HepG2 (cell line): ENCODE results near the gene SPTBN4. TPM values are rescaled to one million over a fixed set of nuclear protein-coding genes. Genes with fewer than 3 reads are reported as not detected.

ENCODE experiments used
- DMAP1 ChIP-seq: IDR thresholded peaks from 2 replicates; pipeline ENCODE4 v1.6.1; 2016
- FOSL2 ChIP-seq: sonication (generic); formaldehyde crosslinking; IDR thresholded peaks from 2 replicates; pipeline ENCODE4 v1.4.0; 2020; ENCODE audit warnings: missing genetic modification reagents
- HNRNPL ChIP-seq: fragments of 200-400 bp; formaldehyde crosslinking; IDR thresholded peaks from 2 replicates; pipeline ENCODE4 v1.6.1; 2017; ENCODE audit warnings: mild to moderate bottlenecking, low read depth, low read length
- ISX ChIP-seq: sonication (generic); formaldehyde crosslinking; conservative IDR thresholded peaks from 2 replicates; pipeline ENCODE4 v1.5.0; 2020; ENCODE audit warnings: missing genetic modification reagents
- POLR2AphosphoS5 ChIP-seq: IDR thresholded peaks from 2 replicates; pipeline ENCODE4 v1.6.1; 2012; ENCODE audit warnings: low read depth, low read length
- RXRA ChIP-seq: sonication (generic); formaldehyde crosslinking; IDR thresholded peaks from 2 replicates; pipeline ENCODE4 v1.5.1; 2020; ENCODE audit warnings: missing genetic modification reagents
- SOX6 ChIP-seq, 2 experiments: fragments of 450-650 bp in 1 of 2; sonication (generic) in 1 of 2; formaldehyde crosslinking in 1 of 2; IDR thresholded peaks; 2 replicates each; pipeline versions ENCODE4 v1.4.0 to v1.6.1; 2017 to 2020; ENCODE audit warnings: antibody characterized with exemption in 1 of 2, mild to moderate bottlenecking in 1 of 2, missing genetic modification reagents in 1 of 2
- SP2 ChIP-seq: sonication (generic); formaldehyde crosslinking; IDR thresholded peaks from 2 replicates; pipeline ENCODE4 v1.5.1; 2020; ENCODE audit warnings: mild to moderate bottlenecking, missing genetic modification reagents
- SUZ12 ChIP-seq: fragments of 150-350 bp; IDR thresholded peaks from 2 replicates; pipeline ENCODE4 v1.6.1; 2014; ENCODE audit warnings: low read depth, low read length
- ZKSCAN5 ChIP-seq: sonication (generic); formaldehyde crosslinking; IDR thresholded peaks from 2 replicates; pipeline ENCODE4 v1.5.1; 2020; ENCODE audit warnings: mild to moderate bottlenecking, missing genetic modification reagents
- ZNF12 ChIP-seq: sonication (generic); formaldehyde crosslinking; IDR thresholded peaks from 2 replicates; pipeline ENCODE4 v1.5.0; 2020; ENCODE audit warnings: missing genetic modification reagents
- ZNF333 ChIP-seq: sonication (generic); formaldehyde crosslinking; IDR thresholded peaks from 2 replicates; pipeline ENCODE4 v1.4.0; 2020; ENCODE audit warnings: mild to moderate bottlenecking, missing genetic modification reagents, borderline replicate concordance
- ZNF33B ChIP-seq: sonication (generic); formaldehyde crosslinking; IDR thresholded peaks from 2 replicates; pipeline ENCODE4 v1.5.1; 2020; ENCODE audit warnings: mild to moderate bottlenecking, missing genetic modification reagents
- ZSCAN30 ChIP-seq: sonication (generic); formaldehyde crosslinking; IDR thresholded peaks from 2 replicates; pipeline ENCODE4 v1.5.0; 2020; ENCODE audit warnings: mild to moderate bottlenecking, missing genetic modification reagents
- ZSCAN31 ChIP-seq: sonication (generic); formaldehyde crosslinking; IDR thresholded peaks from 2 replicates; pipeline ENCODE4 v1.5.0; 2020; ENCODE audit warnings: low read depth, mild to moderate bottlenecking, missing genetic modification reagents
- polyA plus RNA-seq, 8 experiments: library from polyadenylated mRNA; depleted of rRNA in 3 of 8; stranded (reverse) in 7 of 8; unstranded in 1 of 8; fragments of >200 nt; fragmentation: Illumina TruSeq in 4 of 8; extraction: Trizol in 4 of 8; gene quantifications; 2 replicates each; pipeline versions ENCODE4 v1.2.1 to v1.2.3, GENCODE V29; 2011 to 2016; ENCODE audit warnings: low read depth in 4 of 8, missing spikeins in 1 of 8, mixed read lengths in 1 of 8; ENCODE audit not compliant: insufficient read depth in 1 of 8
- total RNA-seq, 5 experiments: library from RNA; depleted of rRNA; stranded (reverse); fragments of >200 nt; fragmentation: Illumina TruSeq; extraction: Trizol; gene quantifications; 2 replicates each; pipeline ENCODE4 v1.2.3, GENCODE V29; 2016; ENCODE audit warnings: low read depth in 1 of 5
- TF ChIP-seq, protein P1 (sequence below): sonication (generic); formaldehyde crosslinking; IDR thresholded peaks from 2 replicates; pipeline ENCODE4 v1.5.0; 2020; ENCODE audit warnings: mild to moderate bottlenecking, missing genetic modification reagents
- TF ChIP-seq, protein P2 (sequence below), 2 experiments: sonication (generic) in 1 of 2; formaldehyde crosslinking in 1 of 2; IDR thresholded peaks; 2 replicates each; pipeline versions ENCODE4 v1.5.1 to v1.6.1; 2011 to 2020; ENCODE audit warnings: borderline replicate concordance in 1 of 2, low read depth in 1 of 2, low read length in 1 of 2, mild to moderate bottlenecking in 1 of 2, missing genetic modification reagents in 1 of 2, moderate library complexity in 1 of 2
- TF ChIP-seq, protein P3 (sequence below): IDR thresholded peaks from 2 replicates; pipeline ENCODE4 v1.6.1; 2016; ENCODE audit warnings: mild to moderate bottlenecking, missing biosample characterization, missing genetic modification reagents
- TF ChIP-seq, protein P4 (sequence below): sonication (generic); formaldehyde crosslinking; IDR thresholded peaks from 2 replicates; pipeline ENCODE4 v1.9.0; 2021; ENCODE audit warnings: missing genetic modification reagents, borderline replicate concordance
- TF ChIP-seq, protein P5 (sequence below): sonication (generic); formaldehyde crosslinking; IDR thresholded peaks from 2 replicates; pipeline ENCODE4 v1.5.0; 2020; ENCODE audit warnings: missing genetic modification reagents

Gene SPTBN4
- total and polyA plus RNA-seq, 2 of the 13 experiments (the other 11 are each of a cell fraction or from before 2014, with no cell fraction given): 0.11 TPM

DNA sequence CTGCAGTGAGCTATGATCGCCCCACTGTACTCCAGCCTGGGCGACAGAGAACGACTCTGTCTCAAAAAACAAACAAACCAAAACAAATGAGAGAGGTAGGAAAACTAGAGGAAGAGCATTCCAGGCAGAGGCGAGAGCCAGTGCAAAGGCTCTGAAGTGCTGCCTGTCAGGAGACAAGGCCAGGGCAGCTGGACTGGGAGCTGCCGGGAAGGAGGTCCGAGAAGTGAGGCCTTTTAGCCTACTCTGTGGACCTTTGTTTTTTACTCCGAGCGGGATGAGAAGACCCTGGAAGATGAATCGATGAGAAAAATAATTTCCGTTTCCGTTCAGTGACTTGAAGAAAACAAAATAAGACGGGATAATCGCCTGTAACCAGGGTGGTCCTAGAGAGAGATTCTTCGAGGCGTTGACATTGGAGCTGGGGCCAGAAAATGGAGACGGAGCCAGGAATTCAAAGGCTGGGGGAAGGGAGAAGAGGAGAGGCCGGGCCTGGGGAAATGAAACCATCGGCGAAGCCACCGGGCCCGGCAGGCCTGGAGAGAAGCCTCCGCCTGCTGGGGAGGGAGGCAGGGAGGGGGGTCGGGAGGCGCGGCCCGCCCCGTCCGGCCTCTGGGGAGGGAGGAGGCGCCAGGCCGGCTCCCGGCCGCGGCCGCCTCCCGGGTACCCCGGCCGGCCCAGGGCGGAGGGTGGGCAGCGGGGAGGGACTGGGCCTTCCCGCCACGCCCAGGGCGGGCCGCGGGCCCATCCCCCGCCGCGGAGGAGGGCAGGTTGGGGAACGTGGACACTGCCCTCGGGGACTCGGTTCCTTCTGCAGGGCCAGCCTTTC is 33.2 kb upstream of the SPTBN4 start (continued):
- TF ChIP-seq SOX6 (IDR thresholded peaks at IDR 0.05): no peak
- TF ChIP-seq SOX6 (CRISPR knock-in tag; IDR thresholded peaks at IDR 0.05): peak; percentile 22
- TF ChIP-seq HNRNPL: 0 out of 2 replicates have a peak, but pooled peaks have one; percentile 17
- peak; percentile 68; the same call in 1 of the 2 replicates for TF ChIP-seq ZSCAN31 (CRISPR knock-in tag)
- TF ChIP-seq DMAP1 (CRISPR knock-in tag): peak; percentile 39; the same call in 1 of the 2 replicates
- TF ChIP-seq ZKSCAN5 (CRISPR knock-in tag): no peak
- peak; percentile 50 for TF ChIP-seq POLR2AphosphoS5
- TF ChIP-seq ZSCAN30: no peak
- TF ChIP-seq SUZ12: no peak
- TF ChIP-seq ZNF333: peak; percentile 36; the same call in 1 of the 2 replicates
- 0 out of 2 replicates have a peak, but pooled peaks have one; percentile 30 for TF ChIP-seq RXRA
- TF ChIP-seq, protein P1, sequence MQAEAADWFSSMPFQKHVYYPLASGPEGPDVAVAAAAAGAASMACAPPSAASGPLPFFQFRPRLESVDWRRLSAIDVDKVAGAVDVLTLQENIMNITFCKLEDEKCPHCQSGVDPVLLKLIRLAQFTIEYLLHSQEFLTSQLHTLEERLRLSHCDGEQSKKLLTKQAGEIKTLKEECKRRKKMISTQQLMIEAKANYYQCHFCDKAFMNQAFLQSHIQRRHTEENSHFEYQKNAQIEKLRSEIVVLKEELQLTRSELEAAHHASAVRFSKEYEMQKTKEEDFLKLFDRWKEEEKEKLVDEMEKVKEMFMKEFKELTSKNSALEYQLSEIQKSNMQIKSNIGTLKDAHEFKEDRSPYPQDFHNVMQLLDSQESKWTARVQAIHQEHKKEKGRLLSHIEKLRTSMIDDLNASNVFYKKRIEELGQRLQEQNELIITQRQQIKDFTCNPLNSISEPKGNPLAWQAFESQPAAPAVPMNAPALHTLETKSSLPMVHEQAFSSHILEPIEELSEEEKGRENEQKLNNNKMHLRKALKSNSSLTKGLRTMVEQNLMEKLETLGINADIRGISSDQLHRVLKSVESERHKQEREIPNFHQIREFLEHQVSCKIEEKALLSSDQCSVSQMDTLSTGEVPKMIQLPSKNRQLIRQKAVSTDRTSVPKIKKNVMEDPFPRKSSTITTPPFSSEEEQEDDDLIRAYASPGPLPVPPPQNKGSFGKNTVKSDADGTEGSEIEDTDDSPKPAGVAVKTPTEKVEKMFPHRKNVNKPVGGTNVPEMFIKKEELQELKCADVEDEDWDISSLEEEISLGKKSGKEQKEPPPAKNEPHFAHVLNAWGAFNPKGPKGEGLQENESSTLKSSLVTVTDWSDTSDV (CRISPR knock-in tag): no peak
- TF ChIP-seq ZNF33B: no peak
- no peak for TF ChIP-seq ISX (CRISPR knock-in tag)
- TF ChIP-seq, protein P2, sequence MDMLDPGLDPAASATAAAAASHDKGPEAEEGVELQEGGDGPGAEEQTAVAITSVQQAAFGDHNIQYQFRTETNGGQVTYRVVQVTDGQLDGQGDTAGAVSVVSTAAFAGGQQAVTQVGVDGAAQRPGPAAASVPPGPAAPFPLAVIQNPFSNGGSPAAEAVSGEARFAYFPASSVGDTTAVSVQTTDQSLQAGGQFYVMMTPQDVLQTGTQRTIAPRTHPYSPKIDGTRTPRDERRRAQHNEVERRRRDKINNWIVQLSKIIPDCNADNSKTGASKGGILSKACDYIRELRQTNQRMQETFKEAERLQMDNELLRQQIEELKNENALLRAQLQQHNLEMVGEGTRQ (IDR thresholded peaks at IDR 0.05; ENCODE audit: low read depth, low read length): no peak
- TF ChIP-seq, protein P2 (CRISPR knock-in tag; IDR thresholded peaks at IDR 0.05; ENCODE audit: borderline replicate concordance): no peak
- TF ChIP-seq, protein P3, sequence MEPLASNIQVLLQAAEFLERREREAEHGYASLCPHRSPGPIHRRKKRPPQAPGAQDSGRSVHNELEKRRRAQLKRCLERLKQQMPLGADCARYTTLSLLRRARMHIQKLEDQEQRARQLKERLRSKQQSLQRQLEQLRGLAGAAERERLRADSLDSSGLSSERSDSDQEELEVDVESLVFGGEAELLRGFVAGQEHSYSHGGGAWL (CRISPR knock-in tag): no peak
- TF ChIP-seq, protein P4, sequence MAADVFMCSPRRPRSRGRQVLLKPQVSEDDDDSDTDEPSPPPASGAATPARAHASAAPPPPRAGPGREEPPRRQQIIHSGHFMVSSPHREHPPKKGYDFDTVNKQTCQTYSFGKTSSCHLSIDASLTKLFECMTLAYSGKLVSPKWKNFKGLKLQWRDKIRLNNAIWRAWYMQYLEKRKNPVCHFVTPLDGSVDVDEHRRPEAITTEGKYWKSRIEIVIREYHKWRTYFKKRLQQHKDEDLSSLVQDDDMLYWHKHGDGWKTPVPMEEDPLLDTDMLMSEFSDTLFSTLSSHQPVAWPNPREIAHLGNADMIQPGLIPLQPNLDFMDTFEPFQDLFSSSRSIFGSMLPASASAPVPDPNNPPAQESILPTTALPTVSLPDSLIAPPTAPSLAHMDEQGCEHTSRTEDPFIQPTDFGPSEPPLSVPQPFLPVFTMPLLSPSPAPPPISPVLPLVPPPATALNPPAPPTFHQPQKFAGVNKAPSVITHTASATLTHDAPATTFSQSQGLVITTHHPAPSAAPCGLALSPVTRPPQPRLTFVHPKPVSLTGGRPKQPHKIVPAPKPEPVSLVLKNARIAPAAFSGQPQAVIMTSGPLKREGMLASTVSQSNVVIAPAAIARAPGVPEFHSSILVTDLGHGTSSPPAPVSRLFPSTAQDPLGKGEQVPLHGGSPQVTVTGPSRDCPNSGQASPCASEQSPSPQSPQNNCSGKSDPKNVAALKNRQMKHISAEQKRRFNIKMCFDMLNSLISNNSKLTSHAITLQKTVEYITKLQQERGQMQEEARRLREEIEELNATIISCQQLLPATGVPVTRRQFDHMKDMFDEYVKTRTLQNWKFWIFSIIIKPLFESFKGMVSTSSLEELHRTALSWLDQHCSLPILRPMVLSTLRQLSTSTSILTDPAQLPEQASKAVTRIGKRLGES (CRISPR knock-in tag): no peak
- no peak for TF ChIP-seq ZNF12
- no peak for TF ChIP-seq FOSL2 (CRISPR knock-in tag)
- TF ChIP-seq SP2: no peak
- TF ChIP-seq, protein P5, sequence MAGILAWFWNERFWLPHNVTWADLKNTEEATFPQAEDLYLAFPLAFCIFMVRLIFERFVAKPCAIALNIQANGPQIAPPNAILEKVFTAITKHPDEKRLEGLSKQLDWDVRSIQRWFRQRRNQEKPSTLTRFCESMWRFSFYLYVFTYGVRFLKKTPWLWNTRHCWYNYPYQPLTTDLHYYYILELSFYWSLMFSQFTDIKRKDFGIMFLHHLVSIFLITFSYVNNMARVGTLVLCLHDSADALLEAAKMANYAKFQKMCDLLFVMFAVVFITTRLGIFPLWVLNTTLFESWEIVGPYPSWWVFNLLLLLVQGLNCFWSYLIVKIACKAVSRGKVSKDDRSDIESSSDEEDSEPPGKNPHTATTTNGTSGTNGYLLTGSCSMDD: no peak
